GM21367 (cell line): Measurements from ENCODE around the gene SH3RF1.

Source experiments
- ATAC-seq: cut with Tn5 transposase; IDR thresholded peaks from one replicate; pipeline ENCODE4 v1.9.1; 2021; ENCODE audit not compliant: unreplicated experiment

SH3RF1 gene

DNA sequence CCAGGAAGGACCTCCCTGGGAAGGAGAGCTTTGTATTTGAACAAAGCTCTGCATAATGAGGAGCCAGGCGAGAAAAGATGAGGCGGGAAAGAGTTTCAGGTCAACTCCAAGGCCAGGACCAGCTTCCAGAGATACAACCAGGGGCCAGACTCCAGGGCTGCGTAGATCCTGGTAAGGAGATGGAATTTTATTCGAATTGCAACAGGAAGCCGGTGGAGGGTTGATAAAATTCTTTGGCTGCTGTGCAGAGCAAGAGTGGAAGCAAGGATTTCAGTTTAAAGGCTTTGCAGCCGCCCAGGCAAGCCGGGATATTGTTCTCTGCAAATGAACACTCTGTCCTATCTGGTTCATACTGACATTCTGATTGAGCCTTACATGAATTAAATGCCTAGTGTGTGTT is 220.5 kb downstream of the SH3RF1 start:
- ATAC-seq, result no peak

DNA sequence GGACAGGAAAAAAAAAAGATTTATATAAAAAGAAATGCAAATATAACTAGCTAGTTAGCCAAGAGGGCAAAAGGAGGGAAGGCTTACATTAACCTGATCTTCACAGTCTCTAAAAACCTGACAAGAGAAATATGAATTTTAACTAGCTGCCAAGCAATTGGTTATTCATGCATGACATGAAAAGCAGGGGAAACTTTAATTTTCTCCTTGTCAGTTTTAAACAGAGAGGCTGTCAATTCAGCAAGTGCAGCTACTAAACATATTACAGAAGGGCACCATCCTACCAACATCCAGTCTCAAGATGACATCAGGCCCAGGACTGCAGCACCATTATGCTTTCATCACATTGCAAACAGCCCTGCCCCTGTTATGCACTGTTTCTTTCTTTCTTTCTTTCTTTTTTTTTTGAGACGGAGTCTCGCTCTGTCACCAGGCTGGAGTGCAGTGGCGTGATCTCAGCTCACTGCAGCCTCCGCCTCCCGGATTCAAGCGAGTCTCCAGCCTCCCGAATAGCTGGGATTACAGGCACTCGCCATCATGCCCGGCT is 221.8 kb downstream of the SH3RF1 start:
- no peak for ATAC-seq

DNA sequence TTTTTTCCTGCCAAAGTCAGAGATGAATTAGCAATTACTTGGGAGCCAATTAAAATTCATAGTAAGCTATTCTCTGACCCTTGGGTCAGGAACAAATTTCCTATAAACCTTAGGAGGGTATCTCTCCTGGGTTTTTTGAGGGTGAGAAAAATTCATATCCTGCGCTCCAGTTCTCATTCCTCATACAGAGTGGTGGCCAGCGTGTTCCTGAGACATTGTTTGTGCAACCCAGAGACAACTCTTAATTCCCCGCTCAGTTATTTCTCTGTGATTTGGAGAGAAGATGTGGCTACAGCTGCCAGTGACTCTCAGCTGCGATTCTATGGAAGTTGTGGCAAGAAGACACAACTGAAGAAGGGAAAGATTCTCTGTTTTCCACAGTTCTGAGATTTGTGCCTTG is 222.8 kb downstream of the SH3RF1 start:
- no peak for ATAC-seq

DNA sequence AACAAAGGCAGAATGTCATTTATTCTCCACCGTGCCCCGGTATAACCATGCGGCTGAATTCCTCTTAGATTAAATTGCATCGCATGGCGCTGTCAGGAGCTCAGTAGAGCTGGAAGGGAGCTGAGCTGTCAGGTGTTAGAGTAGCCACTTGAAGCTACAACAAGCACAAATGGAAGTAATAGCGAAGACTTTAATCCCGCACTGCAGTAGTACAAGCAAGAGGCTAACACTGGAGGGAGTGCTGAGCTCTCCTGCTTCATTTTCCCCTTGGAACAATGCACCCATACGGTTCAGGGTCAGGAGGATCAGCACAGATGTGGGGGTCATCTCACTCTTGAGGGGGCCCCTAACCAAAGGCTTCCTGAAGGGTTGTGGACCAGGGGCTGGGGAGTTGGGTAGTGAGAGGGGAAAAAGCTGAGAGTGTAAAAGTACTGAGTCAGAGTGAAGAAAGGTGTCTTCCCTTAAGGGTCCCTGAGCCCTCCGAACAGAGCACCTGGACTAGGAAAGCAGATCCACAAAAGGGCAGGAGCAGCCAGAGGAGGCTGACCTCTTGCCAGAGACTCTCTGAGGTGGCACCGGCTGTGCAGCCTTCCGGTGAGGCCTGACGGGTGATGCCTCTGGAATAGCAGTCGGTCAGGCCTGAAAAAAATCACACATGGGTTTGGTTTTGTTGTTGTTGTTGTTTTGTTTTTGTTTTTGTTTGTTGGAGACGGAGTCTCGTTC is 224.7 kb downstream of the SH3RF1 start:
- ATAC-seq, result no peak

DNA sequence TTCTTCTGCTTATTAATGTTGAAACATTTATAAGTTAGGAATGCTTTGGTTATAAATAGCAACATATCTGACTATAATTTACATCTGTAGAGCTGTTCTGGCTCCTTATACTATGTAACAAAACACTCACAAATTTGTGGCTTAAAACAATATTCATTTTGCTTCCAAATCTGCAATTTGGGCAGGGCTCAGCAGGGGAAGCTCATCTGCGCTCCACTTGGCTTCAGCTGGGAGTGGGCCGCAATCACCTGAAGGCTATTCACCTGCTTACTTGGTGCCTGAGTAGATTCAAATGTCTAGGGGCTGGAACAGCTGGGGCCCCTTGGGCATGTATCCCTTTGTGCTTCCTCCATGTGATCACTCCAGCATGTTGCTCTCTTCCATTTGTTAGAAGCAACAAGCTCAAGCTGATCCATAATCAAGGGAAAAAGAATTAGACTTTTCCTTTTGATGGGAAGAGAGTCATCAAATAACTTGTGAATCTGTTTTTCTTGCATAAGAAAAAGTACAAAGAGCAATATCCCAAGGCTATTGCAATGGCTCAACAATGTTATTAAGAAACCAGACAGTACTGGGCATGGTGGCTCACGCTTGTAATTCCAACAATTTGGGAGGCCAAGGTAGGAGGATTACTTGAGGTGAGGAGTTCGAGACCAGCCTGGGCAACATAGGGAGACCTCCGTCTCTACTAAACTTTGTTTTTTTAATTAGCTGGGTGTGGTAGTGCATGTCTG is 225.9 kb downstream of the SH3RF1 start:
- ATAC-seq, result no peak
